GM19043 (cell line): ENCODE data around the gene MARCHF4.
"Not testable (repeated sequence)": the region's sequence is repeated elsewhere in the genome, so short reads cannot be mapped to it uniquely, and the experiment has no call there.

Experiments used
- ATAC-seq: cut with Tn5 transposase; IDR thresholded peaks from one replicate; pipeline ENCODE4 v1.9.1; 2021; ENCODE audit warnings: low read depth; ENCODE audit not compliant: unreplicated experiment

MARCHF4 gene

GRCh38 chr2:216392018-216392562, 19.8 kb upstream of the MARCHF4 start:
- no peak for ATAC-seq

- no peak for ATAC-seq
These were observed 19.1 kb upstream of the MARCHF4 start for GRCh38 chr2:216391401-216391800.

- ATAC-seq: no peak
These were observed 17.3 kb upstream of the MARCHF4 start for GRCh38 chr2:216389570-216389969.

- ATAC-seq: peak; percentile 66
These were observed 16.0 kb upstream of the MARCHF4 start for GRCh38 chr2:216388046-216388884.

- ATAC-seq: no peak
These were observed 15.0 kb upstream of the MARCHF4 start for GRCh38 chr2:216387262-216387661.

- ATAC-seq: no peak
These were observed 13.2 kb upstream of the MARCHF4 start for GRCh38 chr2:216385478-216385877.

GRCh38 chr2:216384409-216384808, 12.1 kb upstream of the MARCHF4 start:
- not testable (repeated sequence) for ATAC-seq

GRCh38 chr2:216379977-216380376, 7.7 kb upstream of the MARCHF4 start:
- no peak for ATAC-seq

- ATAC-seq: no peak
These were observed 3.0 kb upstream of the MARCHF4 start for GRCh38 chr2:216375286-216375685.

- ATAC-seq: no peak
These were observed 1.6 kb upstream of the MARCHF4 start for GRCh38 chr2:216373896-216374295.

- no peak for ATAC-seq
These were observed 543 bp upstream of the MARCHF4 start for GRCh38 chr2:216372761-216373291.

GRCh38 chr2:216370961-216371712, 1.1 kb downstream of the MARCHF4 start:
- no peak for ATAC-seq

GRCh38 chr2:216369821-216370220, 2.5 kb downstream of the MARCHF4 start:
- ATAC-seq: no peak

- ATAC-seq: no peak
These were observed 5.4 kb downstream of the MARCHF4 start for GRCh38 chr2:216366777-216367471.

GRCh38 chr2:216365518-216365917, 6.8 kb downstream of the MARCHF4 start:
- ATAC-seq: no peak

GRCh38 chr2:216363221-216363620, 9.1 kb downstream of the MARCHF4 start:
- no peak for ATAC-seq

- no peak for ATAC-seq
These were observed 9.6 kb downstream of the MARCHF4 start for GRCh38 chr2:216362730-216363129.

- no peak for ATAC-seq
These were observed 16.6 kb downstream of the MARCHF4 start for GRCh38 chr2:216355711-216356110.

- no peak for ATAC-seq
These were observed 18.0 kb downstream of the MARCHF4 start for GRCh38 chr2:216354306-216354705.

GRCh38 chr2:216352653-216353270, 19.5 kb downstream of the MARCHF4 start:
- no peak for ATAC-seq
